Panc1 (cell line): ENCODE results near the gene RNF208.

Experiments
- CTCF ChIP-seq: fragments of 450-650 bp; IDR thresholded peaks from 2 replicates; pipeline ENCODE4 v1.5.1; 2017; ENCODE audit warnings: mild to moderate bottlenecking
- TCF7L2 ChIP-seq: IDR thresholded peaks from 2 replicates; pipeline ENCODE4 v1.6.1; 2011; ENCODE audit warnings: mild to moderate bottlenecking, low read depth, low read length, inconsistent platforms

- no peak for TF ChIP-seq CTCF
- TF ChIP-seq TCF7L2, result no peak
These were observed 45.9 kb upstream of the RNF208 start for GRCh38 chr9:137267933-137268355.
